Measurements from ENCODE around the gene YEATS2.

YEATS2 gene

GRCh38 chr3:183845090-183845489, 147.5 kb downstream of the YEATS2 start:
- no peak for DNase-seq

DNA sequence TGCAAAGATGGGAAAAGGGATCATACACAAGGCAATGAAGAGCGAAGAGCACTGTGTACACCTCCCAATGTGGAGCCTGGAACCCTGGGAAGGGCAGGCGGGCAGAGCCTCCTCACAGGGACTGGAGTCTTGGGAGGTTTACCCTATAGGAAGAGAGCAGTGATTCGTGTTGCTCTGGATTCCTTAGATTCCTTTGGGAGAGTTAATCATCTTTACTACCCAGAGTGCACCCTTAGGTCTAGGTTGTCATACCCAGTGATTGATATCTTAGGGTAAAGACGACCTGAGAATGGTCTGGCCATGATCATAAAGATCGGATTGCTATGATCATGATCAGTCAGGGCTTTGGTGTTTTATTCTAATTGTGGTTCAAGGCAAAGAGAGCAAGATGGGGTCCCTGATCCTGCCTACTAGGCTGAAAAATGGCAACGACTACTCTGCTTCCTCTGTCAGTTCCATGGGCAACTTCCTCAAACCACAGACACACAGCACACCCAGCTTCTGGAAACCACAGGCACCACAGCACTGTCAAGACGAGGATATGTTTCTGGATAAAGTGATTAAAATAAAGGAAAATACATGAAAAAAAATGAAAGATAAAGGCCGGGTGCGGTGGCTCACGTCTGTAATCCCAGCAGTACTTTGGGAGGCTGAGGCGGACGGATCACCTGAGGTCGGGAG, 148.2 kb downstream of the YEATS2 start:
- peak; percentile 71 for DNase-seq

DNA sequence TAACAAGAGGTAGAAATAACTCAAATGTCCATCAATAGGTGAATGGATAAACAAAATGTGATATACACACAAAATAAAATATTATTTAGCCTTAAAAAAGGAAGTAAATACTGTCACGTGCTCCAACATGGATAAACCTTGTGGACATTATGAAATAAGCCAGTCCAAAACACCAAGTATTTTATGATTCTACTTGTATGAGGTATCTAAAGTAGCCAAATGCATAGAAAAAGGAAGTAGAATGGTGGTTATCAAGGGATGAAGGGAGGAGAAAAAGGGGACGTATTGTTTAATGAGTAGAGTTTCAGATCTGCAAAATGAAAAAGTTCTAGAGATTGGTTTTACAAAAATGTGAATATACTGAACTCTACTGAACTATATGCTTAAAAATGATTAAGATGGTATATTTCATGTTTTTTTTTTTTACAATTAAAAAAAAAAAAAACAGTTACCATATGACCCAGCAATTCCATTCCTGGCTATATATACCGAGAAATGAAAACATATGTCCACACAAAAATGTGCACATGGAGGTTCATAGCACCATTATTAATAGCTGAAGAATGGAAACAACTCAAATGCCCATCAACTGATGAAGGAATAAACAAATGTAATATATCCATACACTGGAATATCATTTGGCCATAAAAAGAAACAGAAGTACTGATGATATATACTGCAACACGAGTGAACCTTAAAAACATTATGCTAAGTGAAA, 156.9 kb downstream of the YEATS2 start:
- peak; percentile 10 for DNase-seq

DNA sequence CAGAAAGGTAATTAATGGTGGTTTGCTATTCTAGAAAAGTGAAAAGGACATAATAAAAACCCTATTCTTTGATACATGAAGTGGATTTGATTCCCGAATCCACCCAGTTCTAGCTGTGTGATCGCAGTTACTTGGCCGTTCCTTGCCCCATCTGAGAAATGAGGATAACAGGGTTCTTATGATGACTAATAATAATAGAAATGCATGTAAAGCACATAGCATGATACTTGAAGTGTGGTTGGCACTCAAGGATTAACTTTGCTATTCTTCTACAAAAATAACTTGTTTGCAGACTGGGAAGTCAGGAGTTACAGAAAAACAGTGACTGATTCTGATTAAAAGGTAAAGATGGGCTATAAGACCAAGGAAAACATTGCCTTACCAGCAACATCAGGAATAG, 160.3 kb downstream of the YEATS2 start:
- peak; percentile 10 for DNase-seq

Measured in fibroblast of upper back skin (primary cell).